Measurements from ENCODE around the gene MKX.

Gene MKX

GRCh38 chr10:27745732-27746396 is at the start of gene MKX:
TSS of gene MKX (minus strand) at chr10:27745819. CDS start at chr10:27743415, 2,404 bp downstream.
- DNase-seq, result no peak

- DNase-seq, result no peak
Observed at GRCh38 chr10:27794157-27794556, 48.5 kb upstream of the MKX start.

GRCh38 chr10:27792216-27792615 is 46.6 kb upstream of the MKX start:
- DNase-seq, result no peak

- DNase-seq, result no peak
Observed at GRCh38 chr10:27784272-27784671, 38.7 kb upstream of the MKX start.

- no peak for DNase-seq
Observed at GRCh38 chr10:27783660-27784059, 38.0 kb upstream of the MKX start.

GRCh38 chr10:27779462-27780015 is 33.9 kb upstream of the MKX start:
- no peak for DNase-seq

- no peak for DNase-seq
Observed at GRCh38 chr10:27774831-27775230, 29.2 kb upstream of the MKX start.

GRCh38 chr10:27771231-27771630 is 25.6 kb upstream of the MKX start:
- no peak for DNase-seq

GRCh38 chr10:27770181-27770580 is 24.6 kb upstream of the MKX start:
- DNase-seq, result no peak

- DNase-seq, result no peak
Observed at GRCh38 chr10:27760867-27761266, 15.2 kb upstream of the MKX start.

- no peak for DNase-seq
Observed at GRCh38 chr10:27759483-27760272, 14.1 kb upstream of the MKX start.

GRCh38 chr10:27752673-27753237 is 7.1 kb upstream of the MKX start:
- no peak for DNase-seq

- DNase-seq, result no peak
Observed at GRCh38 chr10:27748601-27749000, 3.0 kb upstream of the MKX start.

GRCh38 chr10:27747096-27747451 is 1.5 kb upstream of the MKX start:
- no peak for DNase-seq

- DNase-seq, result no peak
Observed at GRCh38 chr10:27746397-27747095, 927 bp upstream of the MKX start.

GRCh38 chr10:27744802-27745731 is 552 bp downstream of the MKX start:
- no peak for DNase-seq

- no peak for DNase-seq
Observed at GRCh38 chr10:27743877-27744801, 1.5 kb downstream of the MKX start.

GRCh38 chr10:27743012-27743876 is 2.4 kb downstream of the MKX start:
- no peak for DNase-seq

GRCh38 chr10:27742195-27743011 is 3.2 kb downstream of the MKX start:
- DNase-seq, result no peak

Measured in cerebellar nuclear complex (tissue), 1 donor.